B cell (primary cell): ENCODE measurements around the gene GPBP1L1.
"Not testable (repeated sequence)": the region's sequence is repeated elsewhere in the genome, so short reads cannot be mapped to it uniquely, and the experiment has no call there.

Experiments
- EZH2 ChIP-seq: IDR thresholded peaks from 2 replicates; pipeline ENCODE4 v1.6.1; 2012; ENCODE audit warnings: borderline replicate concordance, low read depth, mild to moderate bottlenecking, moderate library complexity, low read length; ENCODE audit not compliant: insufficient read depth, poor library complexity, severe bottlenecking
- TF ChIP-seq, protein P1 (sequence below): fragments of 200-600 bp; IDR thresholded peaks from one replicate; pipeline ENCODE4 v1.8.0; 2022; ENCODE audit warnings: antibody characterized with exemption, mild to moderate bottlenecking

DNA sequence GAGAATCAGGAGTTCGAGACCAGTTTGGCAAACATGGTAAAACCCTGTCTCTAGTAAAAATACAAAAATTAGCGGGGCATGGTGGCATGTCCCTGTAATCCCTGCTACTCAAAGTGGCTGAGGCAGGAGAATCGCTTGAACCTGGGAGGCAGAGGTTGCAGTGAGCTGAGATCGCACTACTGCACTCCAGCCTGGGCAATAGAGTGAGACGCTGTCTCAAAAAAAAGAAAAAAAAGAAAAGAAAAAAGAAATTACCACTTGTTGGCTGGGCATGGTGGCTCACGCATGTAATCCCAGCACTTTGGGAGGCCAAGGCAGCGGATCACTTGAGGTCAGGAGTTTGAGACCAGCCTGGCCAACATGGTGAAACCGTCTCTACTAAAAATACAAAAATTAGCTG, 89.6 kb downstream of the GPBP1L1 start:
- TF ChIP-seq, protein P1, sequence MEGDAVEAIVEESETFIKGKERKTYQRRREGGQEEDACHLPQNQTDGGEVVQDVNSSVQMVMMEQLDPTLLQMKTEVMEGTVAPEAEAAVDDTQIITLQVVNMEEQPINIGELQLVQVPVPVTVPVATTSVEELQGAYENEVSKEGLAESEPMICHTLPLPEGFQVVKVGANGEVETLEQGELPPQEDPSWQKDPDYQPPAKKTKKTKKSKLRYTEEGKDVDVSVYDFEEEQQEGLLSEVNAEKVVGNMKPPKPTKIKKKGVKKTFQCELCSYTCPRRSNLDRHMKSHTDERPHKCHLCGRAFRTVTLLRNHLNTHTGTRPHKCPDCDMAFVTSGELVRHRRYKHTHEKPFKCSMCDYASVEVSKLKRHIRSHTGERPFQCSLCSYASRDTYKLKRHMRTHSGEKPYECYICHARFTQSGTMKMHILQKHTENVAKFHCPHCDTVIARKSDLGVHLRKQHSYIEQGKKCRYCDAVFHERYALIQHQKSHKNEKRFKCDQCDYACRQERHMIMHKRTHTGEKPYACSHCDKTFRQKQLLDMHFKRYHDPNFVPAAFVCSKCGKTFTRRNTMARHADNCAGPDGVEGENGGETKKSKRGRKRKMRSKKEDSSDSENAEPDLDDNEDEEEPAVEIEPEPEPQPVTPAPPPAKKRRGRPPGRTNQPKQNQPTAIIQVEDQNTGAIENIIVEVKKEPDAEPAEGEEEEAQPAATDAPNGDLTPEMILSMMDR: not testable (repeated sequence)
- not testable (repeated sequence) for TF ChIP-seq EZH2
